ENCODE measurements around the gene PRKAG2.

DNA sequence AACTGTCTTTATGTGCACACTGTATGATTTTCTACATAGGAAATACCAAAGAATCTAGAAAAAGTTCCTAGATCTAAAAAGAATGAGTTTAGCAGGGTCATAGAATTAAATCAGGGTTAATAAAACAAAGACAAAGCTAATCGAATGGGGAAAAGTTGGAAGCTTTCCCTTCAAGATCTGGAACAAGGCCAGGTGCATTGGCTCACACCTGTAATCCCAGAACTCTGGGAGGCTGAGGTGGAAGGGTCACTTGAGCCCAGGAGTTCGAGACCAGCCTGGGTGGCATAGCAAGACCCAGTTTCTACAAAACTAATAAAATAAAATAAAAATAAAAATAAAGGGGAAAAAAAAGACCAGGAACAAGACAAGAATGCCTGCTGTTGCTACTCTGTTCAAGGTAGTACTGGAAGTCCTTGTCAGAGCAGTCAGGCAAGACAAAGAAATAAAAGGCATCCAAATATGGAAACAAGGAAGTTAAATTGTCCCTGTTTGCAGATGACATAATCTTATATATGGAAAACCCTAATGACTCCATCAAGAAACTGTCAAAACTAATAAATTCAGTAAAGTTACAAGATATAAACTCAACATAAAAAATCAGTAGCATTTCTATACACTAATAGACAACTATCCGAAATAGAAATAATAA lies 281.1 kb downstream of the PRKAG2 start:
- no peak for TF ChIP-seq CTCF (IDR thresholded peaks at IDR 0.05; ENCODE audit: low read depth, low read length)
- no peak for TF ChIP-seq EZH2phosphoT487 (IDR thresholded peaks at IDR 0.05; ENCODE audit: low read depth)
